Calu3 (cell line): ENCODE data around the gene ABCG1. TPM values are rescaled to one million over a fixed set of nuclear protein-coding genes. Genes with fewer than 3 reads are reported as not detected.

ENCODE experiments used
- BruUV-seq: library from RNA; stranded (reverse); fragments of 400-500 nt; replicated peaks from 2 replicates; lab custom pipeline; 2021; lab: Mats Ljungman, UMichigan
- CTCF ChIA-PET: fragments of 300-600 bp; sonication (Branson Sonifier 250); formaldehyde crosslinking; loops from one replicate; lab custom pipeline; 2022; ENCODE audit warnings: antibody characterized with exemption; lab: Charles Lee
- DNase-seq: peaks from one replicate; pipeline ENCODE4 v3.0.0; 2022
- H3K27ac Mint-ChIP-seq: one replicate; pipeline ENCODE4 v1.8.0; 2022; ENCODE audit warnings: mixed read lengths; ENCODE audit not compliant: unreplicated experiment
- H3K27me3 Mint-ChIP-seq: one replicate; pipeline ENCODE4 v1.8.0; 2022; ENCODE audit warnings: mixed read lengths; ENCODE audit not compliant: unreplicated experiment
- H3K36me3 Mint-ChIP-seq: one replicate; pipeline ENCODE4 v1.8.0; 2022; ENCODE audit warnings: mild to moderate bottlenecking, moderate library complexity, mixed read lengths; ENCODE audit not compliant: insufficient read depth, unreplicated experiment
- H3K4me1 Mint-ChIP-seq: one replicate; pipeline ENCODE4 v1.8.0; 2022; ENCODE audit warnings: mild to moderate bottlenecking, low read depth, mixed read lengths; ENCODE audit not compliant: unreplicated experiment
- H3K4me3 Mint-ChIP-seq: one replicate; pipeline ENCODE4 v1.8.0; 2022; ENCODE audit warnings: mild to moderate bottlenecking, low read depth, moderate library complexity, mixed read lengths; ENCODE audit not compliant: unreplicated experiment
- H3K9me3 Mint-ChIP-seq: one replicate; pipeline ENCODE4 v1.8.0; 2022; ENCODE audit warnings: low read depth, mixed read lengths; ENCODE audit not compliant: unreplicated experiment
- intact Hi-C: fragments of 100-400 bp; cut with micrococcal nuclease; formaldehyde crosslinking; loops from one replicate; pipeline ENCODE4 v1.10.0; 2022; ENCODE audit not compliant: unreplicated experiment
- total RNA-seq: library from RNA; stranded (reverse); gene quantifications from 2 replicates; pipeline ENCODE4 v1.2.3, GENCODE V29; 2022
- TF ChIP-seq, protein P1 (sequence below): fragments of 200-600 bp; IDR thresholded peaks from one replicate; pipeline ENCODE4 v1.8.0; 2022; ENCODE audit warnings: antibody characterized with exemption; ENCODE audit not compliant: unreplicated experiment

Gene ABCG1
- total RNA-seq, 1 experiment from 2014 or later: 0.19 TPM

DNA sequence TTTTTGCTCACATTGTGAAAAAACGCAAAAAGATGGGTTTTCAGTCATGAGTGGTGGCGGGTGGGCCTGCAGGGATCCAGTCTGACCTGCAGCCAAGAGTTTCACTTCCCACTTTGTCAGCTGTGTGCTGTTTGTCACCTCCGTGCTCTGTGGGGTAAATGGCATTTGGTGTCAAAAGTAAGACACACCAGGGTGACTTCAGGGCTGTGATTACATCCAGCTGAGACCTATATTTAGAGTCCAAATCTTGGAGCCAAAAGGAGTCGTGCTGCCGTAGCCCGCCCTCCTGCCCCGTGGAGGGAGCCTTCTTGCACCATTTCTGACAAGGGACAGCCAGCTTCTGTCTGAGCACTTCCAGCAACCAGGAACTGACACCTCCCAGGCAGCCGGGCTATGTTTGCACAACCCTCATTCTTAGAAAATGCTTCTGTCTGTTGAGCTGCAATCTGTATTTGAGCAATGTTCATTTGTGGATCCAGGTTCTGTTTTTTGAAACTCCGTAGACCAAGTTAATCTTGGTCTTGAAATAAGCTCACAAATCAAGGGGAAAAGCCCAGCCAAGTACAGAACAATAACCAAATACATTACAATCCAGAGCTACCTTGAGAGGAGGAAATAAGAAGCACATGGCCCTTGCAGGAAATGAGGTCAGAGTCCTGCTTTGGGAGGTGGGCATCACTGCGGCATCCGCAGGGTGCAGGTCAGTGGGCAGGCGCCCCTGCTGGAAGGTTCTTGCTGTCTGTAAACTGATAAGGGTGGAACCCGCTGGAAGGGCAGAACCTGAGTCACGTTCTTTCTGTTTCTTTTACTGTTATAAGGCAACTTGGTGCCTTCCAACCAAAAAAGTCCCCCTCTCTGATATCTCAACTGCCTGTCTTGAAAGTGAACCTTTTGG is 14.4 kb downstream of the ABCG1 start:
- TF ChIP-seq, protein P1, sequence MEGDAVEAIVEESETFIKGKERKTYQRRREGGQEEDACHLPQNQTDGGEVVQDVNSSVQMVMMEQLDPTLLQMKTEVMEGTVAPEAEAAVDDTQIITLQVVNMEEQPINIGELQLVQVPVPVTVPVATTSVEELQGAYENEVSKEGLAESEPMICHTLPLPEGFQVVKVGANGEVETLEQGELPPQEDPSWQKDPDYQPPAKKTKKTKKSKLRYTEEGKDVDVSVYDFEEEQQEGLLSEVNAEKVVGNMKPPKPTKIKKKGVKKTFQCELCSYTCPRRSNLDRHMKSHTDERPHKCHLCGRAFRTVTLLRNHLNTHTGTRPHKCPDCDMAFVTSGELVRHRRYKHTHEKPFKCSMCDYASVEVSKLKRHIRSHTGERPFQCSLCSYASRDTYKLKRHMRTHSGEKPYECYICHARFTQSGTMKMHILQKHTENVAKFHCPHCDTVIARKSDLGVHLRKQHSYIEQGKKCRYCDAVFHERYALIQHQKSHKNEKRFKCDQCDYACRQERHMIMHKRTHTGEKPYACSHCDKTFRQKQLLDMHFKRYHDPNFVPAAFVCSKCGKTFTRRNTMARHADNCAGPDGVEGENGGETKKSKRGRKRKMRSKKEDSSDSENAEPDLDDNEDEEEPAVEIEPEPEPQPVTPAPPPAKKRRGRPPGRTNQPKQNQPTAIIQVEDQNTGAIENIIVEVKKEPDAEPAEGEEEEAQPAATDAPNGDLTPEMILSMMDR: no peak
- Mint-ChIP-seq H3K36me3 (no peaks in the 10 kb centered on the region), H3K4me3 (no peak overlapping the region), H3K4me1 (peaks cover 8% of the 10 kb centered on the region), H3K27ac (no peak overlapping the region), H3K9me3 (no peaks in the 10 kb centered on the region), H3K27me3 (peaks cover 28% of the 10 kb centered on the region)
- intact Hi-C loops: no loop called here
- peak; percentile 16 for DNase-seq
- BruUV-seq: no TSS peak
- CTCF ChIA-PET: interaction anchor here (0.6 kb wide), 1 partner anchor 55 kb away, joined by 3 read pairs; no protein-coding TSS in a partner anchor

DNA sequence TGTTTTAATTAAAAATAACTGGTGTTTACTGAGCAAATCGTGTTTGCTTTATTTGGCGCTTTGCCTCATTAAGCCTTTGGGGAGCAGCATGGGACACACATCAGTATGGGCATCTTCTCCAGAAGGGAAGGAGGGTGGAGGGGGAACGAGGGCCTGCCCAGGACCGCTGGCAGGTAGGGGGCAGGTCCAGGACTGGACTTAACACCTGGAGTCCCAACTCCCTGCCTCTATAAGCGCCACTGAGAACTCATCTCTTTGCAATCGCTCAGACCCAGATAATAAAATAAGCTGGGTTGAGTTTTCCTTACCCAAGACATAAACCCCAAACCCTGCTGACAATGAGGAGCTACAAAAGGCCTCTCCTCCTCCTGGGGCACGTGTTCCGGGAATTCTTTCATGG is 15.1 kb downstream of the ABCG1 start:
- H3K9me3 Mint-ChIP-seq: no peaks in the 10 kb centered on the region
- intact Hi-C loops: no loop called here
- CTCF ChIA-PET: no interaction called here
- no peak for DNase-seq
- H3K4me1 Mint-ChIP-seq: peaks cover 8% of the 10 kb centered on the region
- H3K36me3 Mint-ChIP-seq: no peaks in the 10 kb centered on the region
- H3K27me3 Mint-ChIP-seq: peaks cover 30% of the 10 kb centered on the region
- TF ChIP-seq, protein P1: no peak
- no TSS peak for BruUV-seq
- H3K27ac Mint-ChIP-seq: no peak overlapping the region
- peak overlapping the region; percentile 43 for H3K4me3 Mint-ChIP-seq

DNA sequence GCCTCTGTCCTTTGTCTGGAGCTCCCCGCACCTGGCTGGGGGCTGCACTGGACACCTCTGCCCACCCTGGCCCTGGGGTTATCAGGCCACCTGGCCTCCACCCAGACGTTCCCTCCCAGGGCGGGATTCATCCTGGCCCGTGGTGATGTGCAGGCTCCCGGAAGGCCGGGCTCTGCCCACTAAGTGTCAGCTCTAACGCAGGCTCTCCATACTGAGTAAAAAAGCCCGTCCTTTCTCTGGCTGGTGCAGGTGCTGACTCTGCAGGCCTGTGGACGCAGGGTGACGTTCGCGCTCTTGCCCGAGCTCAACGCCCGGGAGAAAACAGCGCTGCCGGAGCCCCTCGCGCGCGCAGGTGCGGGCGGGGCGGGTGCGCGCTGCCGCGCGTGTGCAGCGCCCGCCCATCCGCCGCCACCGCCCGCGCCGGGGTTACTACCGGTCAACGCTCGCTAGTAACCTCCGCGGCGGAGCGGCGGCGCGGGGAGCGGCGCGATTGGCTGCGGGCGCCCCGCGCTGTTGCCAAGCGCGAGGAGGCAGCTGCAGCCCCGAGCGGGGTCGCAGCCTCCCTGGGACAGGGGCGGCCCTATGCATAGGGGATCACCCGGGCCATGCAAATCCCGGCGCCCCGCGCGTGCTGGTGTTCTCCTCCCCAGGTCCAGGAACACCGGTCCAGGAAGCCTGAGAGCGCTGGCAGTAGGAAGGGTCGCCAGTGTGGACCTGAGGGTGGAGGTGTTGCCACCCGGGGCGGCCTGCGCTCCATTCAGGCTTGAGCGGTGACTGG is 15.7 kb downstream of the ABCG1 start:
- no peaks in the 10 kb centered on the region for H3K36me3 Mint-ChIP-seq
- DNase-seq: peak; percentile 48
- peak overlapping the region; percentile 43 for H3K4me3 Mint-ChIP-seq
- intact Hi-C loops: no loop called here
- TF ChIP-seq, protein P1: no peak
- H3K4me1 Mint-ChIP-seq: peaks cover 8% of the 10 kb centered on the region
- no peak overlapping the region for H3K27ac Mint-ChIP-seq
- no TSS peak for BruUV-seq
- CTCF ChIA-PET: interaction anchor here (0.6 kb wide), 1 partner anchor 223 kb away, joined by 3 read pairs; no protein-coding TSS in a partner anchor
- no peaks in the 10 kb centered on the region for H3K9me3 Mint-ChIP-seq
- H3K27me3 Mint-ChIP-seq: peaks cover 25% of the 10 kb centered on the region

DNA sequence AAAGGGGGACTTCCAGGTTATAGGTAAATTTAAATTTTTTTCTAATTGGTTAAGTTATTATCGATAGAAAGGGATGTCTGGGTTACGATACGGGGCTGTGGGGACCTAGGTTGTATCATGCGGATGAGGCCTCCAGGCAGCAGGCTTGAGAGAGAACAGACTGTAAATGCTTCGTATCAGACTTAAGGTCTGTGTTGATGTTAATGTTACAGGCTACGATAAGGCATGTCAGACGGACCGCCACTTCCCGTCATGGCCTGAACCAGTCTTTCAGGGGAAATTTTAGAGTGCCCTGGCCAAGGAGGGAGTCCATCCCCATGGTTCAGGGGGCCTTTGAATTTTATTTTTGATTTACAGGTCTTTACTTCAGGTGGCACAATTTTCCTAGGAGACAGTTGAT is 16.7 kb downstream of the ABCG1 start:
- DNase-seq: no peak
- intact Hi-C loops: no loop called here
- Mint-ChIP-seq H3K4me3 (no peak overlapping the region), H3K36me3 (no peaks in the 10 kb centered on the region), H3K9me3 (no peaks in the 10 kb centered on the region), H3K27ac (no peak overlapping the region), H3K27me3 (peaks cover 25% of the 10 kb centered on the region), H3K4me1 (peaks cover 8% of the 10 kb centered on the region)
- TF ChIP-seq, protein P1: no peak
- CTCF ChIA-PET: no interaction called here
- BruUV-seq: no TSS peak
